ENCODE data around the gene LRR1.

- TF ChIP-seq POLR2A (IDR thresholded peaks at IDR 0.05; ENCODE audit: low read depth, low read length) = no peak
- TF ChIP-seq POLR2AphosphoS5 (IDR thresholded peaks at IDR 0.05; ENCODE audit: low read depth, low read length) = no peak
- no peak for TF ChIP-seq TAF1 (IDR thresholded peaks at IDR 0.05; ENCODE audit: low read depth, low read length)
- no peak for TF ChIP-seq SPI1 (IDR thresholded peaks at IDR 0.05; ENCODE audit: low read depth, low read length)
- TF ChIP-seq POU2F2 (IDR thresholded peaks at IDR 0.05; ENCODE audit: low read depth, low read length) = no peak
Measured at GRCh38 chr14:49559979-49560768, 38.6 kb upstream of the LRR1 start.
